ENCODE results near the gene ST6GALNAC4.

DNA sequence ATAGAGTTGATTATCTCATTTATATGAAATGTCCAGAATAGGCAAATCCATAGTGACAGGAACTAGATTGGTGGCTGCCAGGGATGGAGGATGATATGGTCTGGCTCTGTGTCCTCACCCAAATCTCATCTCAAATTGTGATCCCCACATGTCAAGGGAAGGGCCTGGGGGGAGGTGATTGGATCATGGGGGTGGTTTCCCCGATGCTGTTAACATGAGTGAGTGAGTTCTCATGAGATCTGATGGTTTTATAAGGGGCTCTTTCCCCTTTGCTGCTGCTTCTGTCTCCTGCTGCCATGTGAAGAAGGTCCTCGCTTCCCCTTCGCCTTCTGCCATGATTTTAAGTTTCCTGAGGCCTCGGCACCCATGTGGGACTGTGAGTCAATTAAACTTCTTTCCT, 42.6 kb upstream of the ST6GALNAC4 start:
- TF ChIP-seq, protein P1, sequence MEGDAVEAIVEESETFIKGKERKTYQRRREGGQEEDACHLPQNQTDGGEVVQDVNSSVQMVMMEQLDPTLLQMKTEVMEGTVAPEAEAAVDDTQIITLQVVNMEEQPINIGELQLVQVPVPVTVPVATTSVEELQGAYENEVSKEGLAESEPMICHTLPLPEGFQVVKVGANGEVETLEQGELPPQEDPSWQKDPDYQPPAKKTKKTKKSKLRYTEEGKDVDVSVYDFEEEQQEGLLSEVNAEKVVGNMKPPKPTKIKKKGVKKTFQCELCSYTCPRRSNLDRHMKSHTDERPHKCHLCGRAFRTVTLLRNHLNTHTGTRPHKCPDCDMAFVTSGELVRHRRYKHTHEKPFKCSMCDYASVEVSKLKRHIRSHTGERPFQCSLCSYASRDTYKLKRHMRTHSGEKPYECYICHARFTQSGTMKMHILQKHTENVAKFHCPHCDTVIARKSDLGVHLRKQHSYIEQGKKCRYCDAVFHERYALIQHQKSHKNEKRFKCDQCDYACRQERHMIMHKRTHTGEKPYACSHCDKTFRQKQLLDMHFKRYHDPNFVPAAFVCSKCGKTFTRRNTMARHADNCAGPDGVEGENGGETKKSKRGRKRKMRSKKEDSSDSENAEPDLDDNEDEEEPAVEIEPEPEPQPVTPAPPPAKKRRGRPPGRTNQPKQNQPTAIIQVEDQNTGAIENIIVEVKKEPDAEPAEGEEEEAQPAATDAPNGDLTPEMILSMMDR (IDR thresholded peaks at IDR 0.05), result no peak
- TF ChIP-seq ZFX (IDR thresholded peaks at IDR 0.05; ENCODE audit: borderline replicate concordance), result no peak
